Spleen (tissue), 7 donors: ENCODE results near the gene GALNT15.

Experiments
- CTCF ChIP-seq, 11 experiments: fragments of 200-600 bp in 7 of 11; fragments of 450-650 bp in 4 of 11; sonication (generic) in 4 of 11; IDR thresholded peaks in 8 of 11; conservative IDR thresholded peaks in 3 of 11; 1 replicate in 7 of 11; 2 replicates in 4 of 11; pipeline versions ENCODE4 v1.4.0 to v1.8.0; 2016 to 2021; ENCODE audit warnings: antibody characterized with exemption in 11 of 11, inconsistent platforms in 4 of 11, mild to moderate bottlenecking in 1 of 11
- POLR2A ChIP-seq, 3 donors: fragments of 450-650 bp; IDR thresholded peaks; one replicate each; pipeline ENCODE4 v1.5.1; 2017; ENCODE audit warnings: antibody characterized with exemption in 3 of 3, mild to moderate bottlenecking in 1 of 3
- POLR2AphosphoS5 ChIP-seq, 3 donors: sonication (generic); formaldehyde crosslinking; IDR thresholded peaks; one replicate each; pipeline ENCODE4 v1.5.1; 2017; ENCODE audit warnings: antibody characterized with exemption in 3 of 3
- donor health status: DM: no; HTN: no; CAD: no; lungs with moderate emphysema.
- donor health status: DM: no; HTN: no; CAD: no.
- donor health status: DM: no; HTN: no; CAD: no.

- TF ChIP-seq CTCF (IDR thresholded peaks at IDR 0.05 in 8 of 11, conservative IDR thresholded peaks at IDR 0.05 in 3 of 11) (no peak), POLR2A (IDR thresholded peaks at IDR 0.05) (no peak), POLR2AphosphoS5 (IDR thresholded peaks at IDR 0.05) (no peak)
Measured at GRCh38 chr3:16199769-16200168, 25.3 kb downstream of the GALNT15 start.
